Tibial artery (tissue), 4 donors: Measurements from ENCODE around the gene ZMYND15.

Source experiments
- DNase-seq, 2 donors: peaks; one replicate each; pipeline ENCODE4 v3.0.0-alpha.2; 2019
- H3K27ac ChIP-seq, 2 donors: fragments of 200-600 bp; sonication (generic) in 1 of 2; 1 replicate in 1 of 2; 2 replicates in 1 of 2; pipeline ENCODE4 v1.5.1; 2018 to 2019; ENCODE audit warnings: mild to moderate bottlenecking in 1 of 2
- H3K27me3 ChIP-seq, 2 donors: fragments of 200-600 bp; sonication (generic) in 1 of 2; one replicate each; pipeline versions ENCODE4 v1.5.1 to v1.6.0; 2016 to 2019
- H3K36me3 ChIP-seq, 3 donors: fragments of 200-600 bp; sonication (generic) in 2 of 3; one replicate each; pipeline ENCODE4 v1.5.1; 2016 to 2019; ENCODE audit warnings: mild to moderate bottlenecking in 2 of 3
- H3K4me1 ChIP-seq, 4 donors: fragments of 200-600 bp; sonication (generic) in 2 of 4; 1 replicate in 3 of 4; 2 replicates in 1 of 4; pipeline ENCODE4 v1.5.1; 2016 to 2019
- H3K4me3 ChIP-seq, 2 donors: fragments of 200-600 bp; sonication (generic) in 1 of 2; 1 replicate in 1 of 2; 2 replicates in 1 of 2; pipeline ENCODE4 v1.5.1; 2018 to 2019; ENCODE audit warnings: mild to moderate bottlenecking in 2 of 2
- H3K9me3 ChIP-seq, 3 donors: fragments of 200-600 bp; sonication (generic) in 1 of 3; one replicate each; pipeline ENCODE4 v1.5.1; 2016 to 2019
- CTCF ChIP-seq, 2 experiments: fragments of 200-600 bp in 1 of 2; fragments of 450-650 bp in 1 of 2; IDR thresholded peaks; one replicate each; pipeline ENCODE4 v1.5.1; 2017 to 2019; ENCODE audit warnings: antibody characterized with exemption in 2 of 2, mild to moderate bottlenecking in 1 of 2, moderate library complexity in 1 of 2
- intact Hi-C: fragments of 100-400 bp; cut with DNase I; formaldehyde crosslinking; loops from one replicate; pipeline ENCODE4 v1.15.0; 2023; ENCODE audit warnings: low total_unique reads

ZMYND15 gene

GRCh38 chr17:4764595-4764994, 25.0 kb downstream of the ZMYND15 start:
- Histone ChIP-seq H3K4me3 (no peak overlapping the region), H3K4me1 (no peaks in the 10 kb centered on the region), H3K9me3 (no peaks in the 10 kb centered on the region), H3K27me3 (peaks cover 0 to 10% of the 10 kb centered on the region in 2 donors), H3K27ac (no peak overlapping the region), H3K36me3 (no peaks in the 10 kb centered on the region)
- intact Hi-C loops: no loop called here
- no peak for TF ChIP-seq CTCF (IDR thresholded peaks at IDR 0.05)
- DNase-seq: no peak

- intact Hi-C loops: no loop called here
- Histone ChIP-seq H3K4me1 (no peaks in the 10 kb centered on the region), H3K27me3 (peaks cover 0 to 7% of the 10 kb centered on the region in 2 donors), H3K36me3 (no peaks in the 10 kb centered on the region), H3K9me3 (no peaks in the 10 kb centered on the region), H3K27ac (no peak overlapping the region), H3K4me3 (no peak overlapping the region)
- no peak for TF ChIP-seq CTCF (IDR thresholded peaks at IDR 0.05)
- no peak for DNase-seq
Measured at GRCh38 chr17:4766201-4766600, 26.6 kb downstream of the ZMYND15 start.

- Histone ChIP-seq H3K36me3 (no peaks in the 10 kb centered on the region), H3K27ac (no peak overlapping the region), H3K4me1 (no peaks in the 10 kb centered on the region), H3K9me3 (no peaks in the 10 kb centered on the region), H3K27me3 (peaks cover 0 to 12% of the 10 kb centered on the region in 2 donors), H3K4me3 (no peak overlapping the region)
- no peak for DNase-seq
- intact Hi-C loops: no loop called here
- no peak for TF ChIP-seq CTCF (IDR thresholded peaks at IDR 0.05)
Measured at GRCh38 chr17:4766723-4767122, 27.1 kb downstream of the ZMYND15 start.

- Histone ChIP-seq H3K27ac (no peak overlapping the region), H3K4me1 (no peaks in the 10 kb centered on the region), H3K9me3 (no peaks in the 10 kb centered on the region), H3K4me3 (no peak overlapping the region), H3K36me3 (no peaks in the 10 kb centered on the region), H3K27me3 (peaks cover 0 to 21% of the 10 kb centered on the region in 2 donors)
- no peak for DNase-seq
- intact Hi-C loops: no loop called here
- no peak for TF ChIP-seq CTCF (IDR thresholded peaks at IDR 0.05)
Measured at GRCh38 chr17:4768298-4768697, 28.7 kb downstream of the ZMYND15 start.

GRCh38 chr17:4769628-4770027, 30.0 kb downstream of the ZMYND15 start:
- H3K36me3 ChIP-seq: no peaks in the 10 kb centered on the region
- no peaks in the 10 kb centered on the region for H3K4me1 ChIP-seq
- no peak overlapping the region for H3K27ac ChIP-seq
- H3K27me3 ChIP-seq: peaks cover 0 to 21% of the 10 kb centered on the region in 2 donors
- TF ChIP-seq CTCF (IDR thresholded peaks at IDR 0.05): no peak
- no peak overlapping the region for H3K4me3 ChIP-seq
- DNase-seq: no peak
- H3K9me3 ChIP-seq: no peaks in the 10 kb centered on the region
- intact Hi-C loops: no loop called here
